RWPE2 (cell line): ENCODE measurements around the gene UAP1.
A peak's percentile ranks its signal among the peaks of the same experiment; 100 is the strongest.

ENCODE experiments used
- ATAC-seq: fragments of 200-7000 bp; cut with Tn5 transposase; 3 replicates; pipeline ENCODE4 v1.9.1; 2021; ENCODE audit warnings: low read depth
- DNase-seq: peaks from one replicate; pipeline ENCODE4 v3.0.0-alpha.2; 2020; ENCODE audit warnings: low spot score
- H3K27ac ChIP-seq: fragments of 450-650 bp; 2 replicates; pipeline ENCODE4 v1.5.1; 2017; ENCODE audit warnings: mild to moderate bottlenecking; ENCODE audit not compliant: poor library complexity, severe bottlenecking
- H3K27me3 ChIP-seq: fragments of 250-450 bp; sonication (Bioruptor Pico); 2 replicates; pipeline ENCODE4 v1.5.1; 2021; ENCODE audit warnings: mild to moderate bottlenecking, moderate library complexity; ENCODE audit not compliant: insufficient read depth, poor library complexity, severe bottlenecking
- H3K36me3 ChIP-seq: fragments of 250-450 bp; sonication (Bioruptor Pico); 2 replicates; pipeline ENCODE4 v1.5.1; 2020; ENCODE audit warnings: low read depth, mild to moderate bottlenecking, moderate library complexity
- H3K4me1 ChIP-seq: fragments of 250-450 bp; sonication (Bioruptor Pico); 2 replicates; pipeline ENCODE4 v1.5.1; 2021; ENCODE audit warnings: mild to moderate bottlenecking, moderate library complexity; ENCODE audit not compliant: insufficient read depth, poor library complexity, severe bottlenecking
- H3K4me3 ChIP-seq: fragments of 250-450 bp; sonication (Bioruptor Pico); 2 replicates; pipeline ENCODE4 v1.5.1; 2021; ENCODE audit warnings: mild to moderate bottlenecking, moderate library complexity; ENCODE audit not compliant: severe bottlenecking
- H3K9me3 ChIP-seq: fragments of 250-450 bp; sonication (Bioruptor Pico); 2 replicates; pipeline ENCODE4 v1.5.1; 2021; ENCODE audit warnings: mild to moderate bottlenecking, moderate library complexity; ENCODE audit not compliant: severe bottlenecking
- TF ChIP-seq, protein P1 (sequence below): fragments of 450-650 bp; IDR thresholded peaks from one replicate; pipeline ENCODE4 v1.5.1; 2017; ENCODE audit warnings: mild to moderate bottlenecking, moderate library complexity; ENCODE audit not compliant: poor library complexity, severe bottlenecking

Gene UAP1

DNA sequence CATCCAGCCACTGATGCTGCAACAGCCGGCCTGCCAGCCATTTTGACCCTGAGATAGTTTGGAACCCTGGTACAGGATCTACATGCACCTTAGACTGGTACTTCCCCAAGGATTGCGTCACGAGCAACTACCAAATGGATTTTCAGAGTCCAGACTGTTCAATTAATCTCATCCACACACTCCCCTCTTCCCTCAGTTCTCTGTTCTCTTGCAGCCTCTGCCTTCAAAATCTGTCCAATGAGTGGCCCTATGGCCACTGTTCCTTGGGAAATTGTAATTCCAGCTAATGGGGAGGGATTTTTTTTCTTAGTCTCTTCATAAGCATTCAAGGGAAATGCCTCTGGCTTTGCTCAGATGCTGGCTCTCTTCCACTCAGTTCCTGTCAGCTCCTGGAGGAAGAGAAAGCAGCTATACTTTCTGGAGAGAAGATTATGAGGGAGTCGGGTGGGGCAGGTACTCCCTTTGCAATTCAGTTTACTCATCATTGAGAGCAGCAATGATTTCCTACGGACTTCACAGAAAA is 19.8 kb upstream of the UAP1 start:
- no peaks in the 10 kb centered on the region for H3K36me3 ChIP-seq
- H3K4me3 ChIP-seq, result no peak overlapping the region
- ATAC-seq (peak; percentile 85), DNase-seq (peak; percentile 80)
- TF ChIP-seq, protein P1, sequence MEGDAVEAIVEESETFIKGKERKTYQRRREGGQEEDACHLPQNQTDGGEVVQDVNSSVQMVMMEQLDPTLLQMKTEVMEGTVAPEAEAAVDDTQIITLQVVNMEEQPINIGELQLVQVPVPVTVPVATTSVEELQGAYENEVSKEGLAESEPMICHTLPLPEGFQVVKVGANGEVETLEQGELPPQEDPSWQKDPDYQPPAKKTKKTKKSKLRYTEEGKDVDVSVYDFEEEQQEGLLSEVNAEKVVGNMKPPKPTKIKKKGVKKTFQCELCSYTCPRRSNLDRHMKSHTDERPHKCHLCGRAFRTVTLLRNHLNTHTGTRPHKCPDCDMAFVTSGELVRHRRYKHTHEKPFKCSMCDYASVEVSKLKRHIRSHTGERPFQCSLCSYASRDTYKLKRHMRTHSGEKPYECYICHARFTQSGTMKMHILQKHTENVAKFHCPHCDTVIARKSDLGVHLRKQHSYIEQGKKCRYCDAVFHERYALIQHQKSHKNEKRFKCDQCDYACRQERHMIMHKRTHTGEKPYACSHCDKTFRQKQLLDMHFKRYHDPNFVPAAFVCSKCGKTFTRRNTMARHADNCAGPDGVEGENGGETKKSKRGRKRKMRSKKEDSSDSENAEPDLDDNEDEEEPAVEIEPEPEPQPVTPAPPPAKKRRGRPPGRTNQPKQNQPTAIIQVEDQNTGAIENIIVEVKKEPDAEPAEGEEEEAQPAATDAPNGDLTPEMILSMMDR, result no peak
- H3K27me3 ChIP-seq, result no peaks in the 10 kb centered on the region
- peaks cover 43% of the 10 kb centered on the region for H3K4me1 ChIP-seq
- H3K27ac ChIP-seq, result peak overlapping the region; percentile 95
- peaks cover 3% of the 10 kb centered on the region for H3K9me3 ChIP-seq

DNA sequence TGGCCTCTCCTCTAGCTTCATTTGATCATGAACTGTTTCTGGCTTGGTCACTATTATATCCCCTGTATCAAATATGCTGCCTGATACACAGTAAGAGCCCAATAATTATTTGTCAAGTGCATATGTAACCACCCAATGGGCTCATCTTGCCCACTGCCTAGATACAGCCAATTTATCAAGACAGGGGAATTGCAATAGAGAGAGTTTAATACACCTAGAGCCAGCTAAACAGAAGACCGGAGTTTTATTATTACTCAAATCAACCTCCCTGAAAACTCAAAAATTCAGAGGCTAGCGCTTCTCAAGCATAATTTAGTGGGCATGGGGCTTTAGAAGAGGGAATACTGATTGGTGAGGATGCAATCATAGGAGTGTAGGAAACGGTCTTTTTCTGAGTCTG is 18.3 kb upstream of the UAP1 start:
- Histone ChIP-seq H3K27me3 (no peaks in the 10 kb centered on the region), H3K36me3 (no peaks in the 10 kb centered on the region), H3K27ac (peak overlapping the region; percentile 95), H3K9me3 (peaks cover 3% of the 10 kb centered on the region), H3K4me1 (peaks cover 45% of the 10 kb centered on the region), H3K4me3 (no peak overlapping the region)
- no peak for ATAC-seq
- TF ChIP-seq, protein P1, result no peak
- DNase-seq, result no peak

DNA sequence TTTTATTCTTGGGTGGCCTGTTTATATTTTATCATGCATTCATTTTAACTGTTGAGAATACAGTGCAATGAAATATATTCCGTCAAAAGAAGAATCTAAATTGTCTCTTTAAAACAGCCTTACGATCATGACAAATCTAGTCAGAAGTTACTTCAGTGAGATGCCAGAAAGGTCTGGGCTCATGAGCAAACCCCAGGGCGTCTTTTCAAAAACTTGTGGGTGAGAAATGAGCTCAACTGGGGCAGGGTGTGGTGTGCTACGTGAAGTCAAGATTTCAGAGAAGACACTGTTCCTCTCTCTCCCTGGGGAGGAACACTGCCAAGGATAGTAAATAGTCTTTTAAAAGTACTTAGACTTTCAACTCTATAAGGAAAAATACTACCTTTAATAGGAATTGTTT is 13.4 kb upstream of the UAP1 start:
- DNase-seq, result no peak
- peak; percentile 63; the same call in 2 of the 3 replicates for ATAC-seq
- H3K4me1 ChIP-seq, result peaks cover 15% of the 10 kb centered on the region
- H3K4me3 ChIP-seq, result no peak overlapping the region
- no peaks in the 10 kb centered on the region for H3K27me3 ChIP-seq
- H3K9me3 ChIP-seq, result peaks cover 3% of the 10 kb centered on the region
- TF ChIP-seq, protein P1, result no peak
- H3K27ac ChIP-seq, result peak overlapping the region; percentile 37
- no peaks in the 10 kb centered on the region for H3K36me3 ChIP-seq

DNA sequence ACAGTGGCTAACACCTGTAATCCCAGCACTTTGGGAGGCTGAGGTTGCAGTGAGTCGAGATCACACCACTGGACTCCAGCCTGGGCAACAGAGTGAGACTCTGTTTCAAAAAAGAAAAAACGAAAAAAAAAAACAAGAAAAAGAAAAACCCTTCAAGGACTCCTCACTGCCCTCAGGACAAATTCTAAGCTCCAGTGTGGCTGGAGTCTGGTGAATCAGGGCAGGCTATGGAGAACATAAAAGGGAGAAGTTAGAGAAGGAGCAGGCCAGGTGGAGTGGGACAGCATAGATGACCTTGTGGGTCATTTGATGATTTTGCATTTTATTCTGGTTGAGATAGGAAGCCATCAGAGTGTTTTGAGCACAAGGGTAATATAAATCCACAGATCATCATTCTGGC is 12.5 kb upstream of the UAP1 start:
- H3K36me3 ChIP-seq, result no peaks in the 10 kb centered on the region
- peaks cover 15% of the 10 kb centered on the region for H3K4me1 ChIP-seq
- ATAC-seq, result no peak
- H3K27me3 ChIP-seq, result no peaks in the 10 kb centered on the region
- peak overlapping the region; percentile 37 for H3K27ac ChIP-seq
- DNase-seq, result no peak
- TF ChIP-seq, protein P1, result no peak
- no peaks in the 10 kb centered on the region for H3K9me3 ChIP-seq
- H3K4me3 ChIP-seq, result no peak overlapping the region

DNA sequence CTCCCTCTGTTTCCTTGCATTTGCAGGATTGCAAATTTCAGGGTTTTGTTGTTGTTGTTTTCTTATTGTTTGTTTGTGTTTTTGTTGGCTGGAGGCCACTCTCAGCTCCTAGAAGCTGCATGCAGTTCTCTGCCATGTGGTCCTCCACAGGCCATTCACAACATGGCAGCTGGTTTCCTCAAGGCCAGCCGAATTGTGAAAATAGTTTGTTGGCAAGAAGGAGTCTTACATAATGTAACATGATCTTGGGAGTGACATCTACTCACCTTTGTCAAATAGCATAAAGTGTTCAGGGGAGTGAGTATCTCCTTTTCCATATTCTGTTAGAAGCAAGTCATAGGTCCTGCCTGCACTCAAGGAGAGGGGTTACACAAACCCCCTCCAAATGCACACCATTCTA is 10.6 kb upstream of the UAP1 start:
- Histone ChIP-seq H3K4me3 (no peak overlapping the region), H3K27me3 (no peaks in the 10 kb centered on the region), H3K36me3 (no peaks in the 10 kb centered on the region), H3K4me1 (peaks cover 10% of the 10 kb centered on the region), H3K27ac (no peak overlapping the region), H3K9me3 (no peaks in the 10 kb centered on the region)
- ATAC-seq (no peak), DNase-seq (no peak)
- TF ChIP-seq, protein P1, result no peak
